Astrocyte (in vitro differentiated cells and primary cell): Measurements from ENCODE around the gene REEP1. TPM values are rescaled to one million over a fixed set of nuclear protein-coding genes. Genes with fewer than 3 reads are reported as not detected.

Experiments
- DNase-seq: peaks from one replicate; pipeline ENCODE4 v3.0.0-alpha.2; 2010; ENCODE audit warnings: low read depth
- FAIRE-seq: peaks from 2 replicates; lab custom pipeline; 2011; peaks lifted over from hg19 to GRCh38; lab: Jason Lieb, UNC
- H2AFZ ChIP-seq: 2 replicates; pipeline ENCODE4 v1.6.0; 2012; ENCODE audit warnings: low read depth, low read length, inconsistent platforms
- H3K27ac ChIP-seq: 2 replicates; pipeline ENCODE4 v1.5.1; 2011; ENCODE audit warnings: low read depth, low read length, inconsistent platforms
- H3K27me3 ChIP-seq: 2 replicates; pipeline ENCODE4 v1.6.0; 2011; ENCODE audit warnings: low read length, inconsistent platforms; ENCODE audit not compliant: insufficient read depth
- H3K36me3 ChIP-seq: 2 replicates; pipeline ENCODE4 v1.5.1; 2011; ENCODE audit warnings: low read length, inconsistent platforms; ENCODE audit not compliant: insufficient read depth
- H3K4me1 ChIP-seq: 2 replicates; pipeline ENCODE4 v1.5.1; 2011; ENCODE audit warnings: low read length, inconsistent platforms; ENCODE audit not compliant: insufficient read depth
- H3K4me2 ChIP-seq: 2 replicates; pipeline ENCODE4 v1.6.0; 2012; ENCODE audit warnings: low read length, inconsistent platforms
- H3K4me3 ChIP-seq: 2 replicates; pipeline ENCODE4 v1.5.1; 2011; ENCODE audit warnings: low read depth, mild to moderate bottlenecking, low read length, inconsistent platforms; ENCODE audit not compliant: insufficient read depth
- H3K79me2 ChIP-seq: 2 replicates; pipeline ENCODE4 v1.6.0; 2012; ENCODE audit warnings: mild to moderate bottlenecking, low read length, inconsistent platforms; ENCODE audit not compliant: insufficient read depth
- H3K9ac ChIP-seq: 2 replicates; pipeline ENCODE4 v1.6.0; 2012; ENCODE audit warnings: mild to moderate bottlenecking, low read length, inconsistent platforms
- H3K9me3 ChIP-seq: 2 replicates; pipeline ENCODE4 v1.5.1; 2012; ENCODE audit warnings: low read depth, mild to moderate bottlenecking, low read length, inconsistent platforms; ENCODE audit not compliant: insufficient read depth
- H4K20me1 ChIP-seq: 2 replicates; pipeline ENCODE4 v1.6.0; 2012; ENCODE audit warnings: low read length, inconsistent platforms; ENCODE audit not compliant: insufficient read depth
- H3K27ac Mint-ChIP-seq: one replicate; pipeline ENCODE4 v1.8.0; 2021; ENCODE audit warnings: mild to moderate bottlenecking, mixed read lengths; ENCODE audit not compliant: unreplicated experiment
- H3K27me3 Mint-ChIP-seq: one replicate; pipeline ENCODE4 v1.8.0; 2021; ENCODE audit warnings: low read depth, mixed read lengths; ENCODE audit not compliant: unreplicated experiment
- H3K36me3 Mint-ChIP-seq: one replicate; pipeline ENCODE4 v1.8.0; 2021; ENCODE audit warnings: low read depth, mixed read lengths; ENCODE audit not compliant: unreplicated experiment
- H3K4me1 Mint-ChIP-seq: one replicate; pipeline ENCODE4 v1.8.0; 2021; ENCODE audit warnings: low read depth, mixed read lengths; ENCODE audit not compliant: unreplicated experiment
- H3K4me3 Mint-ChIP-seq: one replicate; pipeline ENCODE4 v1.8.0; 2021; ENCODE audit warnings: mild to moderate bottlenecking, moderate library complexity, mixed read lengths; ENCODE audit not compliant: unreplicated experiment
- H3K9me3 Mint-ChIP-seq: one replicate; pipeline ENCODE4 v1.8.0; 2021; ENCODE audit warnings: mild to moderate bottlenecking, mixed read lengths; ENCODE audit not compliant: unreplicated experiment
- EZH2 ChIP-seq: IDR thresholded peaks from 2 replicates; pipeline ENCODE4 v1.6.1; 2012; ENCODE audit warnings: mild to moderate bottlenecking, low read length, inconsistent platforms; ENCODE audit not compliant: insufficient read depth
- total RNA-seq: library from RNA; stranded (reverse); gene quantifications from 2 replicates; pipeline ENCODE4 v1.2.1, GENCODE V29; 2021
- TF ChIP-seq, protein P1 (sequence below): IDR thresholded peaks from 2 replicates; pipeline ENCODE4 v1.5.1; 2011; ENCODE audit warnings: low read depth, mild to moderate bottlenecking, inconsistent platforms, low read length, moderate library complexity; ENCODE audit not compliant: insufficient read depth

REEP1 gene
- total RNA-seq, 1 donor from 2014 or later: 0.61 TPM

GRCh38 chr2:86344404-86344803 is 7.0 kb upstream of the REEP1 start:
- Mint-ChIP-seq H3K27me3 (peaks cover 26% of the 10 kb centered on the region), H3K36me3 (peaks cover 2% of the 10 kb centered on the region), H3K9me3 (peaks cover 12% of the 10 kb centered on the region), H3K27ac (no peak overlapping the region), H3K4me1 (peaks cover 2% of the 10 kb centered on the region), H3K4me3 (no peak overlapping the region)
- Histone ChIP-seq H3K4me1 (no peaks in the 10 kb centered on the region), H3K4me3 (no peak overlapping the region), H3K9ac (no peak overlapping the region), H3K27ac (no peak overlapping the region), H3K4me2 (no peak overlapping the region), H3K9me3 (no peaks in the 10 kb centered on the region), H2AFZ (no peak overlapping the region), H3K27me3 (peaks cover 14% of the 10 kb centered on the region), H3K79me2 (no peaks in the 10 kb centered on the region), H3K36me3 (no peaks in the 10 kb centered on the region), H4K20me1 (no peaks in the 10 kb centered on the region)
- no peak for DNase-seq
- no peak for FAIRE-seq
- TF ChIP-seq EZH2: no peak
- TF ChIP-seq, protein P1, sequence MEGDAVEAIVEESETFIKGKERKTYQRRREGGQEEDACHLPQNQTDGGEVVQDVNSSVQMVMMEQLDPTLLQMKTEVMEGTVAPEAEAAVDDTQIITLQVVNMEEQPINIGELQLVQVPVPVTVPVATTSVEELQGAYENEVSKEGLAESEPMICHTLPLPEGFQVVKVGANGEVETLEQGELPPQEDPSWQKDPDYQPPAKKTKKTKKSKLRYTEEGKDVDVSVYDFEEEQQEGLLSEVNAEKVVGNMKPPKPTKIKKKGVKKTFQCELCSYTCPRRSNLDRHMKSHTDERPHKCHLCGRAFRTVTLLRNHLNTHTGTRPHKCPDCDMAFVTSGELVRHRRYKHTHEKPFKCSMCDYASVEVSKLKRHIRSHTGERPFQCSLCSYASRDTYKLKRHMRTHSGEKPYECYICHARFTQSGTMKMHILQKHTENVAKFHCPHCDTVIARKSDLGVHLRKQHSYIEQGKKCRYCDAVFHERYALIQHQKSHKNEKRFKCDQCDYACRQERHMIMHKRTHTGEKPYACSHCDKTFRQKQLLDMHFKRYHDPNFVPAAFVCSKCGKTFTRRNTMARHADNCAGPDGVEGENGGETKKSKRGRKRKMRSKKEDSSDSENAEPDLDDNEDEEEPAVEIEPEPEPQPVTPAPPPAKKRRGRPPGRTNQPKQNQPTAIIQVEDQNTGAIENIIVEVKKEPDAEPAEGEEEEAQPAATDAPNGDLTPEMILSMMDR: no peak

GRCh38 chr2:86342488-86342887 is 5.1 kb upstream of the REEP1 start:
- Histone ChIP-seq H3K4me1 (no peaks in the 10 kb centered on the region), H3K9me3 (no peaks in the 10 kb centered on the region), H3K9ac (no peak overlapping the region), H3K79me2 (no peaks in the 10 kb centered on the region), H3K36me3 (no peaks in the 10 kb centered on the region), H3K27ac (no peak overlapping the region), H4K20me1 (no peaks in the 10 kb centered on the region), H2AFZ (no peak overlapping the region), H3K4me2 (no peak overlapping the region), H3K27me3 (peaks cover 30% of the 10 kb centered on the region), H3K4me3 (no peak overlapping the region)
- peaks cover 2% of the 10 kb centered on the region for H3K36me3 Mint-ChIP-seq
- no peak for TF ChIP-seq EZH2
- H3K9me3 Mint-ChIP-seq: peaks cover 8% of the 10 kb centered on the region
- no peaks in the 10 kb centered on the region for H3K4me1 Mint-ChIP-seq
- no peak overlapping the region for H3K27ac Mint-ChIP-seq
- H3K4me3 Mint-ChIP-seq: no peak overlapping the region
- peaks cover 37% of the 10 kb centered on the region for H3K27me3 Mint-ChIP-seq
- FAIRE-seq (no peak), DNase-seq (no peak)

GRCh38 chr2:86341470-86341869 is 4.0 kb upstream of the REEP1 start:
- no peaks in the 10 kb centered on the region for H3K9me3 ChIP-seq
- H3K27me3 ChIP-seq: peaks cover 35% of the 10 kb centered on the region
- Mint-ChIP-seq H3K9me3 (peaks cover 8% of the 10 kb centered on the region), H3K4me1 (peaks cover 2% of the 10 kb centered on the region), H3K27ac (no peak overlapping the region), H3K4me3 (no peak overlapping the region), H3K27me3 (peaks cover 41% of the 10 kb centered on the region), H3K36me3 (peaks cover 2% of the 10 kb centered on the region)
- no peak for TF ChIP-seq EZH2
- TF ChIP-seq, protein P1: no peak
- H2AFZ ChIP-seq: no peak overlapping the region
- DNase-seq (no peak), FAIRE-seq (no peak)
- no peak overlapping the region for H3K4me3 ChIP-seq
- no peak overlapping the region for H3K9ac ChIP-seq
- H3K4me1 ChIP-seq: peaks cover 4% of the 10 kb centered on the region
- no peak overlapping the region for H3K4me2 ChIP-seq
- H3K27ac ChIP-seq: no peak overlapping the region
- H4K20me1 ChIP-seq: no peaks in the 10 kb centered on the region
- H3K79me2 ChIP-seq: no peaks in the 10 kb centered on the region
- no peaks in the 10 kb centered on the region for H3K36me3 ChIP-seq
